ENCODE data around the gene ORM1. TPM values are rescaled to one million over a fixed set of nuclear protein-coding genes. Genes with fewer than 3 reads are reported as not detected.

Gene ORM1
- total and polyA plus RNA-seq, 2 donors (not counting 1 experiment from before 2014, with no cell fraction given): not detected

- Histone ChIP-seq H3K36me3 (ENCODE audit: control insufficient read depth, insufficient read depth, low read length) (peaks cover 20% of the 10 kb centered on the region), H3K9me3 (ENCODE audit: control insufficient read depth, insufficient read depth, low read depth, low read length) (no peaks in the 10 kb centered on the region), H2AFZ (ENCODE audit: low read length) (no peak overlapping the region), H3K4me3 (replicated peaks in 1 of 4; ENCODE audit: control extremely low read depth in 1 of 4, insufficient read depth in 1 of 4, low read depth in 3 of 4, low read length in 4 of 4) (no peak overlapping the region), H3K27me3 (ENCODE audit: control insufficient read depth, insufficient read depth, low read length) (no peaks in the 10 kb centered on the region), H4K20me1 (ENCODE audit: control insufficient read depth, extremely low read depth, insufficient read depth, low read length) (no peaks in the 10 kb centered on the region), H3K4me1 (ENCODE audit: control insufficient read depth, extremely low read depth, insufficient read depth, low read length) (no peaks in the 10 kb centered on the region), H3K4me2 (ENCODE audit: extremely low read depth, insufficient read depth, low read length) (no peak overlapping the region), H3K79me2 (ENCODE audit: control insufficient read depth, insufficient read depth, low read length) (no peaks in the 10 kb centered on the region), H3K27ac (ENCODE audit: insufficient read depth, low read length) (no peak overlapping the region), H3K9ac (ENCODE audit: insufficient read depth, low read length) (no peak overlapping the region)
- DNase-seq (ENCODE audit: low read depth in 2 of 2): no peak
- no peak for TF ChIP-seq CTCF (conservative IDR thresholded peaks at IDR 0.05 in 1 of 2, IDR thresholded peaks at IDR 0.05 in 1 of 2; ENCODE audit: low read depth in 1 of 2, low read length in 2 of 2)
- no peak for TF ChIP-seq EZH2 (IDR thresholded peaks at IDR 0.05; ENCODE audit: low read length, missing control alignments)
These were observed 18.4 kb downstream of the ORM1 start for GRCh38 chr9:114341152-114341830.

GRCh38 chr9:114341991-114342390, 19.1 kb downstream of the ORM1 start:
- TF ChIP-seq EZH2 (IDR thresholded peaks at IDR 0.05; ENCODE audit: low read length, missing control alignments) (no peak), CTCF (conservative IDR thresholded peaks at IDR 0.05 in 1 of 2, IDR thresholded peaks at IDR 0.05 in 1 of 2; ENCODE audit: low read depth in 1 of 2, low read length in 2 of 2) (no peak)
- no peak overlapping the region for H3K9ac ChIP-seq (ENCODE audit: insufficient read depth, low read length)
- no peak overlapping the region for H2AFZ ChIP-seq (ENCODE audit: low read length)
- no peaks in the 10 kb centered on the region for H3K79me2 ChIP-seq (ENCODE audit: control insufficient read depth, insufficient read depth, low read length)
- H3K4me3 ChIP-seq (replicated peaks in 1 of 4; ENCODE audit: control extremely low read depth in 1 of 4, insufficient read depth in 1 of 4, low read depth in 3 of 4, low read length in 4 of 4): no peak overlapping the region
- no peak overlapping the region for H3K27ac ChIP-seq (ENCODE audit: insufficient read depth, low read length)
- H3K36me3 ChIP-seq (ENCODE audit: control insufficient read depth, insufficient read depth, low read length): peaks cover 24% of the 10 kb centered on the region
- DNase-seq (ENCODE audit: low read depth in 2 of 2): no peak
- H3K27me3 ChIP-seq (ENCODE audit: control insufficient read depth, insufficient read depth, low read length): no peaks in the 10 kb centered on the region
- no peaks in the 10 kb centered on the region for H4K20me1 ChIP-seq (ENCODE audit: control insufficient read depth, extremely low read depth, insufficient read depth, low read length)
- no peak overlapping the region for H3K4me2 ChIP-seq (ENCODE audit: extremely low read depth, insufficient read depth, low read length)
- no peaks in the 10 kb centered on the region for H3K9me3 ChIP-seq (ENCODE audit: control insufficient read depth, insufficient read depth, low read depth, low read length)
- H3K4me1 ChIP-seq (ENCODE audit: control insufficient read depth, extremely low read depth, insufficient read depth, low read length): no peaks in the 10 kb centered on the region

- no peak for DNase-seq (ENCODE audit: low read depth in 2 of 2)
- Histone ChIP-seq H2AFZ (ENCODE audit: low read length) (no peak overlapping the region), H3K4me2 (ENCODE audit: extremely low read depth, insufficient read depth, low read length) (no peak overlapping the region), H4K20me1 (ENCODE audit: control insufficient read depth, extremely low read depth, insufficient read depth, low read length) (no peaks in the 10 kb centered on the region), H3K9ac (ENCODE audit: insufficient read depth, low read length) (no peak overlapping the region), H3K9me3 (ENCODE audit: control insufficient read depth, insufficient read depth, low read depth, low read length) (no peaks in the 10 kb centered on the region), H3K27me3 (ENCODE audit: control insufficient read depth, insufficient read depth, low read length) (no peaks in the 10 kb centered on the region), H3K4me1 (ENCODE audit: control insufficient read depth, extremely low read depth, insufficient read depth, low read length) (no peaks in the 10 kb centered on the region), H3K27ac (ENCODE audit: insufficient read depth, low read length) (no peak overlapping the region), H3K4me3 (replicated peaks in 1 of 4; ENCODE audit: control extremely low read depth in 1 of 4, insufficient read depth in 1 of 4, low read depth in 3 of 4, low read length in 4 of 4) (no peak overlapping the region), H3K79me2 (ENCODE audit: control insufficient read depth, insufficient read depth, low read length) (no peaks in the 10 kb centered on the region), H3K36me3 (ENCODE audit: control insufficient read depth, insufficient read depth, low read length) (peaks cover 22% of the 10 kb centered on the region)
- TF ChIP-seq EZH2 (IDR thresholded peaks at IDR 0.05; ENCODE audit: low read length, missing control alignments) (no peak), CTCF (conservative IDR thresholded peaks at IDR 0.05 in 1 of 2, IDR thresholded peaks at IDR 0.05 in 1 of 2; ENCODE audit: low read depth in 1 of 2, low read length in 2 of 2) (no peak)
These were observed 20.0 kb downstream of the ORM1 start for GRCh38 chr9:114342755-114343440.
